Fibroblast of lung (primary cell): ENCODE measurements around the gene JUN.

ENCODE experiments used
- EZH2 ChIP-seq: IDR thresholded peaks from 2 replicates; pipeline ENCODE4 v1.5.1; 2012; ENCODE audit warnings: low read length, control low read depth, mild to moderate bottlenecking; ENCODE audit errors: missing control alignments
- TF ChIP-seq, protein P1 (sequence below), 2 donors: IDR thresholded peaks in 1 of 2; conservative IDR thresholded peaks in 1 of 2; 1 replicate in 1 of 2; 2 replicates in 1 of 2; pipeline ENCODE4 v1.5.1; 2011 to 2012; ENCODE audit warnings: low read length in 2 of 2, control low read depth in 1 of 2, inconsistent platforms in 1 of 2, low read depth in 1 of 2, mild to moderate bottlenecking in 1 of 2

DNA sequence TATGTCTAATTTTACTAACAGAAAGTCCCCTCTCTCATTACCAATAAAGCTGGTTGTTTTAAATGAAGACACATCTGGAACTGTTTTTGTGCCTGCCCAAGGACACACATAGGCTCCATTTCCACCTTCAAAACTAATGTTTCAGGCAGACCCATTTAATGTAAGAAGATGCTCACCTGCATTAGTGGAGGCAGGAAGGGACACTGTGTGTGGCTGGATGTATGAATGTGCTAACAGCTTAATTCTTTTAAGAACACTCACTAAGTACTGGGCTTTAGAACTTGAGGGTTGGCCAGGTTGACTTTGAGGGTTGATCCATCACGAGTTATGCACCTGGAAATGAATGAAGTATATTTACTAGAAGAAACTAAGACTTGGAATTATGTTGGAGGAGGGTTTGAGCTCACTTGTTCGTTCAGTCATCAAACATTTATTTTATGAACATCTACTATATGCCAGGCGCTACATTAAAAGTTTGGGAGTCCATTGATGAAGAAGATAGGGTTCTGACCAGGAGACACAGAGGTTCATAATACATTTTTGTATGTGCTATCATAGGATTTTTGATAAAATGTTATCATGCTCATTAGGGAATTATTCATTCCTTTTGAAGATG lies 5.4 kb downstream of the JUN start:
- TF ChIP-seq, protein P1, sequence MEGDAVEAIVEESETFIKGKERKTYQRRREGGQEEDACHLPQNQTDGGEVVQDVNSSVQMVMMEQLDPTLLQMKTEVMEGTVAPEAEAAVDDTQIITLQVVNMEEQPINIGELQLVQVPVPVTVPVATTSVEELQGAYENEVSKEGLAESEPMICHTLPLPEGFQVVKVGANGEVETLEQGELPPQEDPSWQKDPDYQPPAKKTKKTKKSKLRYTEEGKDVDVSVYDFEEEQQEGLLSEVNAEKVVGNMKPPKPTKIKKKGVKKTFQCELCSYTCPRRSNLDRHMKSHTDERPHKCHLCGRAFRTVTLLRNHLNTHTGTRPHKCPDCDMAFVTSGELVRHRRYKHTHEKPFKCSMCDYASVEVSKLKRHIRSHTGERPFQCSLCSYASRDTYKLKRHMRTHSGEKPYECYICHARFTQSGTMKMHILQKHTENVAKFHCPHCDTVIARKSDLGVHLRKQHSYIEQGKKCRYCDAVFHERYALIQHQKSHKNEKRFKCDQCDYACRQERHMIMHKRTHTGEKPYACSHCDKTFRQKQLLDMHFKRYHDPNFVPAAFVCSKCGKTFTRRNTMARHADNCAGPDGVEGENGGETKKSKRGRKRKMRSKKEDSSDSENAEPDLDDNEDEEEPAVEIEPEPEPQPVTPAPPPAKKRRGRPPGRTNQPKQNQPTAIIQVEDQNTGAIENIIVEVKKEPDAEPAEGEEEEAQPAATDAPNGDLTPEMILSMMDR (conservative IDR thresholded peaks at IDR 0.05 in 1 of 2, IDR thresholded peaks at IDR 0.05 in 1 of 2; ENCODE audit: low read depth in 1 of 2, low read length in 2 of 2), result no peak
- TF ChIP-seq EZH2, result no peak
